Measurements from ENCODE around the gene POFUT1.
"Not testable (repeated sequence)": the region's sequence is repeated elsewhere in the genome, so short reads cannot be mapped to it uniquely, and the experiment has no call there.

The POFUT1 gene

GRCh38 chr20:32167552-32167951, 40.1 kb upstream of the POFUT1 start:
- Histone ChIP-seq H3K4me1 (ENCODE audit: control insufficient read depth, insufficient read depth, low read length) (peaks cover 8% of the 10 kb centered on the region), H3K9me3 (ENCODE audit: control insufficient read depth, low read length) (no peaks in the 10 kb centered on the region), H3K4me3 (ENCODE audit: insufficient read depth, low read depth, low read length) (no peak overlapping the region), H3K36me3 (ENCODE audit: control insufficient read depth, insufficient read depth, low read length) (no peaks in the 10 kb centered on the region), H3K27ac (ENCODE audit: insufficient read depth, low read depth, low read length, poor library complexity, severe bottlenecking) (no peak overlapping the region), H3K27me3 (ENCODE audit: control insufficient read depth, insufficient read depth, low read length, poor library complexity, severe bottlenecking) (no peaks in the 10 kb centered on the region)
- 87 to 97% methylated on average over 2 to 4 of the region's 4 CpGs for WGBS, 2 experiments

- 91 to 100% methylated on average over 1 to 2 of the region's 2 CpGs for WGBS, 2 experiments
- no peaks in the 10 kb centered on the region for H3K9me3 ChIP-seq (ENCODE audit: control insufficient read depth, low read length)
- H3K4me1 ChIP-seq (ENCODE audit: control insufficient read depth, insufficient read depth, low read length) = peaks cover 8% of the 10 kb centered on the region
- no peaks in the 10 kb centered on the region for H3K27me3 ChIP-seq (ENCODE audit: control insufficient read depth, insufficient read depth, low read length, poor library complexity, severe bottlenecking)
- no peak overlapping the region for H3K27ac ChIP-seq (ENCODE audit: insufficient read depth, low read depth, low read length, poor library complexity, severe bottlenecking)
- H3K36me3 ChIP-seq (ENCODE audit: control insufficient read depth, insufficient read depth, low read length) = no peaks in the 10 kb centered on the region
- no peak overlapping the region for H3K4me3 ChIP-seq (ENCODE audit: insufficient read depth, low read depth, low read length)
Observed at GRCh38 chr20:32168184-32168910, 39.3 kb upstream of the POFUT1 start.

- not testable (repeated sequence) for H3K4me3 ChIP-seq (ENCODE audit: insufficient read depth, low read depth, low read length); H3K4me1 ChIP-seq (ENCODE audit: control insufficient read depth, insufficient read depth, low read length); H3K36me3 ChIP-seq (ENCODE audit: control insufficient read depth, insufficient read depth, low read length); H3K27me3 ChIP-seq (ENCODE audit: control insufficient read depth, insufficient read depth, low read length, poor library complexity, severe bottlenecking); H3K27ac ChIP-seq (ENCODE audit: insufficient read depth, low read depth, low read length, poor library complexity, severe bottlenecking); H3K9me3 ChIP-seq (ENCODE audit: control insufficient read depth, low read length)
- WGBS, 2 experiments = 90 to 95% methylated on average over 7 of the region's 7 CpGs
Observed at GRCh38 chr20:32177696-32178095, 30.0 kb upstream of the POFUT1 start.

GRCh38 chr20:32179515-32179914, 28.2 kb upstream of the POFUT1 start:
- Histone ChIP-seq H3K36me3 (ENCODE audit: control insufficient read depth, insufficient read depth, low read length) (no peaks in the 10 kb centered on the region), H3K4me1 (ENCODE audit: control insufficient read depth, insufficient read depth, low read length) (no peaks in the 10 kb centered on the region), H3K4me3 (ENCODE audit: insufficient read depth, low read depth, low read length) (no peak overlapping the region), H3K9me3 (ENCODE audit: control insufficient read depth, low read length) (no peaks in the 10 kb centered on the region), H3K27ac (ENCODE audit: insufficient read depth, low read depth, low read length, poor library complexity, severe bottlenecking) (no peak overlapping the region), H3K27me3 (ENCODE audit: control insufficient read depth, insufficient read depth, low read length, poor library complexity, severe bottlenecking) (no peaks in the 10 kb centered on the region)
- 84 to 89% methylated on average over 2 of the region's 2 CpGs for WGBS, 2 experiments

GRCh38 chr20:32179934-32180333, 27.7 kb upstream of the POFUT1 start:
- Histone ChIP-seq H3K4me1 (ENCODE audit: control insufficient read depth, insufficient read depth, low read length) (no peaks in the 10 kb centered on the region), H3K27me3 (ENCODE audit: control insufficient read depth, insufficient read depth, low read length, poor library complexity, severe bottlenecking) (no peaks in the 10 kb centered on the region), H3K9me3 (ENCODE audit: control insufficient read depth, low read length) (no peaks in the 10 kb centered on the region), H3K4me3 (ENCODE audit: insufficient read depth, low read depth, low read length) (no peak overlapping the region), H3K27ac (ENCODE audit: insufficient read depth, low read depth, low read length, poor library complexity, severe bottlenecking) (no peak overlapping the region), H3K36me3 (ENCODE audit: control insufficient read depth, insufficient read depth, low read length) (no peaks in the 10 kb centered on the region)
- WGBS, 2 experiments = 77 to 88% methylated on average over 4 of the region's 4 CpGs

GRCh38 chr20:32181606-32182005, 26.1 kb upstream of the POFUT1 start:
- 95 to 100% methylated on average over 2 of the region's 2 CpGs for WGBS, 2 experiments

GRCh38 chr20:32183947-32184635, 23.6 kb upstream of the POFUT1 start:
- H3K4me1 ChIP-seq (ENCODE audit: control insufficient read depth, insufficient read depth, low read length) = peaks cover 4% of the 10 kb centered on the region
- no peaks in the 10 kb centered on the region for H3K36me3 ChIP-seq (ENCODE audit: control insufficient read depth, insufficient read depth, low read length)
- H3K27ac ChIP-seq (ENCODE audit: insufficient read depth, low read depth, low read length, poor library complexity, severe bottlenecking) = no peak overlapping the region
- WGBS, 2 experiments = 92 to 95% methylated on average over 4 of the region's 4 CpGs
- H3K9me3 ChIP-seq (ENCODE audit: control insufficient read depth, low read length) = no peaks in the 10 kb centered on the region
- no peaks in the 10 kb centered on the region for H3K27me3 ChIP-seq (ENCODE audit: control insufficient read depth, insufficient read depth, low read length, poor library complexity, severe bottlenecking)
- H3K4me3 ChIP-seq (ENCODE audit: insufficient read depth, low read depth, low read length) = no peak overlapping the region

More at GRCh38 chr20:32181606-32182005, 26.1 kb upstream of the POFUT1 start:
- H3K36me3 ChIP-seq (ENCODE audit: control insufficient read depth, insufficient read depth, low read length) = no peaks in the 10 kb centered on the region
- H3K27me3 ChIP-seq (ENCODE audit: control insufficient read depth, insufficient read depth, low read length, poor library complexity, severe bottlenecking) = no peaks in the 10 kb centered on the region
- no peak overlapping the region for H3K27ac ChIP-seq (ENCODE audit: insufficient read depth, low read depth, low read length, poor library complexity, severe bottlenecking)
- no peaks in the 10 kb centered on the region for H3K4me1 ChIP-seq (ENCODE audit: control insufficient read depth, insufficient read depth, low read length)
- H3K4me3 ChIP-seq (ENCODE audit: insufficient read depth, low read depth, low read length) = no peak overlapping the region
- H3K9me3 ChIP-seq (ENCODE audit: control insufficient read depth, low read length) = no peaks in the 10 kb centered on the region

GRCh38 chr20:32184961-32185603, 22.6 kb upstream of the POFUT1 start:
- Histone ChIP-seq H3K4me1 (ENCODE audit: control insufficient read depth, insufficient read depth, low read length) (peaks cover 9% of the 10 kb centered on the region), H3K4me3 (ENCODE audit: insufficient read depth, low read depth, low read length) (no peak overlapping the region), H3K27ac (ENCODE audit: insufficient read depth, low read depth, low read length, poor library complexity, severe bottlenecking) (no peak overlapping the region), H3K36me3 (ENCODE audit: control insufficient read depth, insufficient read depth, low read length) (no peaks in the 10 kb centered on the region), H3K27me3 (ENCODE audit: control insufficient read depth, insufficient read depth, low read length, poor library complexity, severe bottlenecking) (no peaks in the 10 kb centered on the region), H3K9me3 (ENCODE audit: control insufficient read depth, low read length) (no peaks in the 10 kb centered on the region)
- 86 to 90% methylated on average over 10 of the region's 10 CpGs for WGBS, 2 experiments

GRCh38 chr20:32186506-32186905, 21.2 kb upstream of the POFUT1 start:
- no peaks in the 10 kb centered on the region for H3K9me3 ChIP-seq (ENCODE audit: control insufficient read depth, low read length)

GRCh38 chr20:32188376-32189122, 19.1 kb upstream of the POFUT1 start:
- no peaks in the 10 kb centered on the region for H3K9me3 ChIP-seq (ENCODE audit: control insufficient read depth, low read length)
- no peak overlapping the region for H3K4me3 ChIP-seq (ENCODE audit: insufficient read depth, low read depth, low read length)
- no peaks in the 10 kb centered on the region for H3K27me3 ChIP-seq (ENCODE audit: control insufficient read depth, insufficient read depth, low read length, poor library complexity, severe bottlenecking)
- H3K36me3 ChIP-seq (ENCODE audit: control insufficient read depth, insufficient read depth, low read length) = no peaks in the 10 kb centered on the region
- WGBS, 2 experiments = 96% methylated on average over 17 of the region's 17 CpGs
- H3K27ac ChIP-seq (ENCODE audit: insufficient read depth, low read depth, low read length, poor library complexity, severe bottlenecking) = no peak overlapping the region
- peaks cover 20% of the 10 kb centered on the region for H3K4me1 ChIP-seq (ENCODE audit: control insufficient read depth, insufficient read depth, low read length)

More at GRCh38 chr20:32186506-32186905, 21.2 kb upstream of the POFUT1 start:
- no peak overlapping the region for H3K27ac ChIP-seq (ENCODE audit: insufficient read depth, low read depth, low read length, poor library complexity, severe bottlenecking)
- H3K27me3 ChIP-seq (ENCODE audit: control insufficient read depth, insufficient read depth, low read length, poor library complexity, severe bottlenecking) = no peaks in the 10 kb centered on the region
- peaks cover 16% of the 10 kb centered on the region for H3K4me1 ChIP-seq (ENCODE audit: control insufficient read depth, insufficient read depth, low read length)
- WGBS, 2 experiments = 87 to 97% methylated on average over 1 of the region's 1 CpG
- H3K4me3 ChIP-seq (ENCODE audit: insufficient read depth, low read depth, low read length) = no peak overlapping the region
- H3K36me3 ChIP-seq (ENCODE audit: control insufficient read depth, insufficient read depth, low read length) = no peaks in the 10 kb centered on the region

All from ectodermal cell (in vitro differentiated cells).